Sigmoid colon (tissue), 7 donors: Measurements from ENCODE around the gene PALMD. TPM values are rescaled to one million over a fixed set of nuclear protein-coding genes. Genes with fewer than 3 reads are reported as not detected.
A peak's percentile ranks its signal among the peaks of the same experiment; 100 is the strongest.

Source experiments
- DNase-seq: peaks from one replicate; pipeline ENCODE4 v3.0.0-alpha.2; 2019
- H3K27ac ChIP-seq, 4 donors: fragments of 200-600 bp; sonication (generic); one replicate each; pipeline ENCODE4 v1.5.1; 2016 to 2019; ENCODE audit warnings: mild to moderate bottlenecking in 1 of 4
- H3K27me3 ChIP-seq, 3 donors: fragments of 200-600 bp; sonication (generic); one replicate each; pipeline ENCODE4 v1.5.1; 2019; ENCODE audit warnings: mild to moderate bottlenecking in 1 of 3
- H3K36me3 ChIP-seq, 4 donors: fragments of 200-600 bp; sonication (generic); one replicate each; pipeline ENCODE4 v1.5.1; 2016 to 2019
- H3K4me1 ChIP-seq, 4 donors: fragments of 200-600 bp; sonication (generic); one replicate each; pipeline ENCODE4 v1.5.1; 2017 to 2019
- H3K4me3 ChIP-seq, 4 donors: fragments of 200-600 bp; sonication (generic); one replicate each; pipeline ENCODE4 v1.5.1; 2017 to 2019; ENCODE audit warnings: mild to moderate bottlenecking in 2 of 4, moderate library complexity in 1 of 4
- H3K9me3 ChIP-seq, 4 donors: fragments of 200-600 bp in 3 of 4; sonication (generic) in 3 of 4; one replicate each; pipeline versions ENCODE4 v1.5.1 to v1.6.1; 2013 to 2019
- CTCF ChIP-seq, 4 experiments: fragments of 450-650 bp in 3 of 4; fragments of 200-600 bp in 1 of 4; IDR thresholded peaks; one replicate each; pipeline ENCODE4 v1.5.1; 2016 to 2019; ENCODE audit warnings: antibody characterized with exemption in 4 of 4, mild to moderate bottlenecking in 3 of 4, moderate library complexity in 2 of 4
- EP300 ChIP-seq, 4 donors: sonication (generic); formaldehyde crosslinking; IDR thresholded peaks; one replicate each; pipeline ENCODE4 v1.6.1; 2017; ENCODE audit warnings: antibody characterized with exemption in 4 of 4
- POLR2A ChIP-seq, 2 donors: fragments of 450-650 bp; IDR thresholded peaks; one replicate each; pipeline ENCODE4 v1.6.1; 2016; ENCODE audit warnings: antibody characterized with exemption in 2 of 2, mild to moderate bottlenecking in 2 of 2, moderate library complexity in 2 of 2
- POLR2AphosphoS5 ChIP-seq, 4 donors: sonication (generic); formaldehyde crosslinking; IDR thresholded peaks; one replicate each; pipeline ENCODE4 v1.6.1; 2017; ENCODE audit warnings: antibody characterized with exemption in 4 of 4
- WGBS, 2 donors: extraction: QIAGEN DNeasy Blood & Tissue Kit; methylation state at CpG; one replicate each; pipeline ENCODE4 v1.1.7; 2013; 5-methylcytosine and 5-hydroxymethylcytosine counted together
- intact Hi-C: fragments of 100-400 bp; cut with DNase I; formaldehyde crosslinking; loops from one replicate; pipeline ENCODE4 v1.15.1; 2023
- polyA plus RNA-seq, 3 donors: library from polyadenylated mRNA; stranded (reverse); fragments of 200-250 nt; gene quantifications; one replicate each; pipeline ENCODE4 v1.2.3, GENCODE V29; 2013
- total RNA-seq, 4 donors: library from RNA; depleted of rRNA; stranded (reverse); fragments of >200 nt; gene quantifications; one replicate each; pipeline ENCODE4 v1.1.0, GENCODE V29; 2016
- donor health status: healthy with polysubstance abuse.
- donor health status: Bipolar disorder and iron deficiency.
- donor health status: healthy.

The PALMD gene
- total and polyA plus RNA-seq, 7 donors = 0.92 to 20.2 (median 8.1) TPM

DNA sequence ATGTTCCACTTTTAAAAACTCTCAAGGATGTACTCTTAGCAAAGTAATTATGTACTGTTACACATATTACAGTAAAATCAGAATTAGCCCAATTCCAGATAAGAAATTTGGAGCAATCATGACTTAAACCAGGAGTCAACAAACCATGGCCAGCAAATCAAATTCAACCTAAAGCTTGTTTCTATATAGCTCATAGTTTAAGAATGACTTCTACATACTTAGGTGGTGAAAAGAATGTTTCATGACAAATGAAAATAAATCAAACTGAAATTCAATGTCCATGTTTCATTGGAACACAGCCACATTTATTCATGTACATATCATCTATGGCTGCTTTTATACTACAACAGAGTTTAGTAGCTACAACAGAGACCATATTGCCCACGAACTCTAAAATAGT is 85.5 kb downstream of the PALMD start:
- intact Hi-C loops = no loop called here
- H3K27me3 ChIP-seq = no peaks in the 10 kb centered on the region

DNA sequence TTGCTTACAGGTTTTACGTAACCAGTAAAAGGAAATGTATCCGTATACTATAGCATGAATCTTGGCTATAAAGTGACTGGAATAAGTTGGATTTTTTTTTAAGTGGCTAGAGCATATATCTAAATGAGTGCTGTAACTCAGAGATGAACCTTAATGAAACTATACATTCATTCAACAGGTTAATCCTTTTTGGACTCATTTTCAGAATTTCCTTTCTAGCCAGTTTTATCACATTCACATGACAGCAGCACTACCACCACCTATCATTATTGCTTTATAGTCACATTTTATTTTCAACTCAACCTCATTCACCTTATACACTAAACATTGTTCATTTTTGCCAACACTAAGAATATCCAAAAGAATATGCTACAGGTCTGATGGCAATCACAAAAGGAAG is 89.9 kb downstream of the PALMD start:
- intact Hi-C loops = no loop called here
- Histone ChIP-seq H3K9me3 (no peaks in the 10 kb centered on the region), H3K4me1 (no peaks in the 10 kb centered on the region), H3K36me3 (no peaks in the 10 kb centered on the region), H3K27me3 (no peaks in the 10 kb centered on the region), H3K27ac (no peak overlapping the region), H3K4me3 (no peak overlapping the region)
- no peak for DNase-seq
- TF ChIP-seq EP300 (IDR thresholded peaks at IDR 0.05) (no peak), POLR2A (IDR thresholded peaks at IDR 0.05) (no peak), POLR2AphosphoS5 (IDR thresholded peaks at IDR 0.05) (no peak), CTCF (IDR thresholded peaks at IDR 0.05) (no peak)
- 15 to 57% methylated on average over 2 of the region's 2 CpGs for WGBS, 2 donors

More for the DNA sequence above, 85.5 kb downstream of the PALMD start:
- Histone ChIP-seq H3K36me3 (no peaks in the 10 kb centered on the region), H3K27ac (no peak overlapping the region), H3K4me3 (no peak overlapping the region), H3K9me3 (no peaks in the 10 kb centered on the region), H3K4me1 (no peaks in the 10 kb centered on the region)
- WGBS, 2 donors = 91 to 95% methylated on average over 1 of the region's 1 CpG
- no peak for DNase-seq
- no peak for TF ChIP-seq EP300 (IDR thresholded peaks at IDR 0.05)
- no peak for TF ChIP-seq CTCF (IDR thresholded peaks at IDR 0.05)
- TF ChIP-seq POLR2AphosphoS5 (IDR thresholded peaks at IDR 0.05) = no peak
- TF ChIP-seq POLR2A (IDR thresholded peaks at IDR 0.05) = no peak

DNA sequence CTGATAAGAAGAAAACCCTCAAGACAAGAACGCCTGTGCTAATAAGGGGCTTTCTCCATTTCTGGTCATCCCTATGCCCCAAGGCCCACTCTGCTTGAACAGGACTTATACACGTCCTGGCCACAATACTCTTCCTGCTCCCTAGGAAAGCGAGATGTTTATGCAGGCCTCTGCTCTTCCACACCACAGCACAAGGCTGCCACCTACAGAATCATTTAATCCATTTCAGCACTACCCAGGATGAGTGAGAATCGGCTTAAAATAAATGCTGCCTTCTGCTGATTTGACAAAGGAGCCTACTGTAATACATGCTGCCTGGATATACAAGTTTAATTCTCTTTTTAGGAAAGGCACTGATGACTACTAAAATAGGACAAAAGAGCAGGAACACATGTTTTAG is 91.1 kb downstream of the PALMD start:
- intact Hi-C loops = no loop called here
- peak overlapping the region in 3 of 4 donors; percentile 5 to 23 (median 18) for H3K27ac ChIP-seq
- WGBS, 2 donors = 28 to 49% methylated on average over 4 of the region's 4 CpGs
- no peak for DNase-seq
- H3K4me1 ChIP-seq = no peaks in the 10 kb centered on the region
- H3K4me3 ChIP-seq = no peak overlapping the region
- TF ChIP-seq CTCF (IDR thresholded peaks at IDR 0.05) (peak in 1 of 4 experiments; percentile 23), EP300 (IDR thresholded peaks at IDR 0.05) (no peak)
- no peaks in the 10 kb centered on the region for H3K27me3 ChIP-seq
- H3K9me3 ChIP-seq = no peaks in the 10 kb centered on the region
- H3K36me3 ChIP-seq = no peaks in the 10 kb centered on the region

DNA sequence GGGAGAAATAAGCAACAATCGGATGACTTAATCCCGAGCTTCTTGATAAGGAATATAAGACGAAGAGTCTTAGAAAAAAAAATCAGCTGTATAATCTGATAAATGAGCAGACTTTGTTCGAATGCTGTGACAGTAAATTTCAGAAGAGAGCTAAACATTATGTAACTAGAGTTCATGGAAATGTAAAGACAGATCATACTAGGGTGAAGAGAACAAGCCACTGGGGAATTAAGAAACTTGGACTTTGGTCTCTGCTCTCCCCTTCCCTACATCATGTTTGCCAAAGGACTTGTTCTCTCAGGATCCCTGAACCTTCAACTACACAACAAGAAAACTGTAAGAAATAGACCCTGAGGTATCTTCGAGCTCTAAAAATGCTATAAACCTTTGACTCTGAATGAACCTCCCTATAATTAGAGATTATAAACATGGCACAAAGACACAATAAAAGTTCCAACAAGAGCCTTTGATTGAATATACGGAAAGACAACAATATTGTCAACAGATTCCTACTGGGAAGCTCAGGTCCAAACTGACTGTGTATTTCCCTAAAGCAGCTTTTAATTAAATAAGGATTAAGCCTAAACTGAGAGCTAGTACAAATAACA is 93.0 kb downstream of the PALMD start:
- 18 to 65% methylated on average over 6 of the region's 6 CpGs for WGBS, 2 donors
- Histone ChIP-seq H3K27me3 (no peaks in the 10 kb centered on the region), H3K36me3 (no peaks in the 10 kb centered on the region), H3K4me1 (no peaks in the 10 kb centered on the region), H3K4me3 (no peak overlapping the region), H3K9me3 (no peaks in the 10 kb centered on the region), H3K27ac (no peak overlapping the region)
- intact Hi-C loops = no loop called here
- no peak for TF ChIP-seq CTCF (IDR thresholded peaks at IDR 0.05)
- no peak for TF ChIP-seq EP300 (IDR thresholded peaks at IDR 0.05)
- no peak for TF ChIP-seq POLR2AphosphoS5 (IDR thresholded peaks at IDR 0.05)
- TF ChIP-seq POLR2A (IDR thresholded peaks at IDR 0.05) = no peak
- DNase-seq = no peak

DNA sequence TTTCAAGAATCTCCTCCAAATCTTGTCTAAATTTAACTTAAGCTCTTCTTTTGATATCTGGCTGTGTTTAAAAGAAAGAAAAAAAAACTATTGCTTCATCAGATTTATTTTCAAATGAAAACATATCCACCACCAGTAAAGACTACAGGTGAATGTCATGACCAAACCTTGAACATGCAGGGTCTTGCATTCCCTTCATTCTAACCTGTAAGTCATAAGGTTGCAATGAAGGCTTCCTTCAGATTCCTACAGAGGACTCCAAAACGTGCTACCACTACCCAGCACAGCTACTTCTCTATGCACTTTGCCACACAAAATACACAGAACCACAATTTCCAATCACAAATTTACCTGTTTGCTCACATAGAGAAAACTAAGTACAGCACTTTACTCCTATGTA is 94.2 kb downstream of the PALMD start:
- 22 to 71% methylated on average over 1 of the region's 1 CpG for WGBS, 2 donors
- no peaks in the 10 kb centered on the region for H3K4me1 ChIP-seq
- intact Hi-C loops = no loop called here
- TF ChIP-seq POLR2A (IDR thresholded peaks at IDR 0.05) = no peak
- no peak for TF ChIP-seq CTCF (IDR thresholded peaks at IDR 0.05)
- no peak for TF ChIP-seq EP300 (IDR thresholded peaks at IDR 0.05)
- TF ChIP-seq POLR2AphosphoS5 (IDR thresholded peaks at IDR 0.05) = no peak
- H3K4me3 ChIP-seq = no peak overlapping the region
- H3K9me3 ChIP-seq = no peaks in the 10 kb centered on the region
- no peak overlapping the region for H3K27ac ChIP-seq
- no peaks in the 10 kb centered on the region for H3K36me3 ChIP-seq
- no peak for DNase-seq
- H3K27me3 ChIP-seq = no peaks in the 10 kb centered on the region
